GM23248 (cell line): ENCODE measurements around the gene KIAA1191.

Source experiments
- EZH2 ChIP-seq: fragments of 200-600 bp; sonication (generic); IDR thresholded peaks from 2 replicates; pipeline ENCODE4 v1.6.1; 2018; ENCODE audit warnings: antibody characterized with exemption, mild to moderate bottlenecking; ENCODE audit not compliant: insufficient read depth, poor library complexity, severe bottlenecking
- EZH2phosphoT487 ChIP-seq: fragments of 200-600 bp; sonication (generic); IDR thresholded peaks from 2 replicates; pipeline ENCODE4 v1.6.1; 2018; ENCODE audit warnings: antibody characterized with exemption, moderate library complexity, mild to moderate bottlenecking, low read depth; ENCODE audit not compliant: insufficient read depth

DNA sequence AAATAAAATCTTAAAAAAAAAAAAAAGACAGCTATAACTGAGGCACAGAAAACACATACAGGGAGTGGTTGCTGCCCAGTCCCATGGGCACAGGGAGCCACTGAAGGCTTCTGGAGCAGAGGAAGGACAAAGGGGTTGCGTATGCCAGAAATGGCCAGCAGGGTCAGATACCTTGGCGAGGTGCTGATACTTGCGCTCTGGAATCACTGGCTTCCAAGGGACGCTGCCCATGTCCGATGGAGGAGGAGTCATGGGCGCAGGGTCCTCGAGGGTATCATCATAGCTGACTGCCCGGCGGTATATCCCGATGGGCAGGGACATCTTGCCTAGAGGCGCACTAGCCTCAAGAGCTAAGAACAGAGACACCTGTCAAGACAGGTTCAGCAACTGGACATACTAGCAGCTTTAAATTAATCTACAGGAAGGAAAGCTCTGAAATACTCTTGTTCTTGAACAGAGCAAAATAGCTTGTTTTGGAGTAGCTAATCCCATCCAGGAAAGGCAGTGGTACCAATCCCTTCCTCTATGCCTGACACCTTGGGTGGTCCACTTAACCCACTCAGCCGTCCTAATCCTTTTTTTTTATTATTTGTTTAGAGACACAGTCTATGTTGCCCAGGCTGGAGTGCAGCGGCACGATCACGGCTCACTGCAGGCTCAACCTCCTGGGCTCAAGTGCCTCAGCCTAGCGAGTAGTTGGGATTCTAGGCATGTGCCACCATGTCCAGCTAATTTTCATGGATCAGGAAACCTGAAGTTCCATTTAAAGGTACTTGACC, 6.0 kb downstream of the KIAA1191 start:
- TF ChIP-seq EZH2 (no peak), EZH2phosphoT487 (no peak)
